Endothelial cell of umbilical vein (primary cell): ENCODE data around the gene GID4.

ENCODE experiments used
- CTCF ChIP-seq, 2 donors: IDR thresholded peaks; 1 replicate in 1 of 2; 2 replicates in 1 of 2; pipeline ENCODE4 v1.5.1; 2011; ENCODE audit warnings: low read length in 2 of 2, mild to moderate bottlenecking in 2 of 2, moderate library complexity in 2 of 2, control low read depth in 1 of 2, inconsistent platforms in 1 of 2, low read depth in 1 of 2; ENCODE audit not compliant: insufficient read depth in 1 of 2; ENCODE audit errors: extremely low read depth in 1 of 2
- POLR2A ChIP-seq: IDR thresholded peaks from 2 replicates; pipeline ENCODE4 v1.6.1; 2012; ENCODE audit warnings: low read depth, mild to moderate bottlenecking, control low read depth, low read length

DNA sequence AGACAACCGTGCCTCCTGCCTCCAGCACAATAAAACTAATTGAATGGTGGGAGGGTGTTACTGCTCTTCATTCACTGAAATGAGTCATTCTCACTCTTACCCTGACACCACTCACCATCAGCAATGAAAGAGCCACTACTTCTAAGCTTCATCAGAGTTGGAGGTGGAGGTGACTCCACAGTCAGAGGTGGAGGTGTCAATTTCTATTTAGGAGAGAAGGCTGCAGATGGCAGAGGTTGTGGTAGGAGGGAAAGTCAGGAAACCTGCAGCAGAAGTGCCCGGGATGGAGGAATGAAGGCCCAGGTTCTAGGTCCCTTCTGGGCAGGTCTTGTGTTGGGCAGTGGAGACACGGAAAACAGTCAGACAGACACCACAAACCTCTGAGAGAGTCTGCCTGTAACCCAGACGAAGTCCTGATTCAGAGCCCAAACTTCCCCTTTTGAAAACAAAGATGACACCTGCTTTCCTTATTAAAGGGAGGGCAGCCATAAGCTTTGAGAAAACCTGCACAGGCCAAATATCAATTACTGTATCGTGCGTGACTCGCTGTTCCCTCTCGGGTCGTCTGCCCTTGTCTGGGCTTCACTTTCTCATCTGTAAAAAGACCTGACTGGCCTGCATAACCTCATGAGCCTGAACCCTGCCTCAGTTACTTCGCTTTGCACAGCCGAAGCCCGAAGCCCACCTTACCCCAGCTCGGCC is 908 bp upstream of the GID4 start:
- no peak for TF ChIP-seq POLR2A
- no peak for TF ChIP-seq CTCF (IDR thresholded peaks at IDR 0.05; ENCODE audit: extremely low read depth in 1 of 2, insufficient read depth in 1 of 2, low read depth in 1 of 2, low read length in 2 of 2)
